DOHH2 (cell line): Measurements from ENCODE around the gene PTPRN2.
"Not testable (repeated sequence)": the region's sequence is repeated elsewhere in the genome, so short reads cannot be mapped to it uniquely, and the experiment has no call there.

Experiments
- H3F3A ChIP-seq: fragments of 200-600 bp; sonication (generic), shearing (Covaris generic); 2 replicates; pipeline ENCODE4 v1.6.0; 2016; ENCODE audit warnings: antibody characterized with exemption, mild to moderate bottlenecking; ENCODE audit not compliant: control insufficient read depth, insufficient read depth
- H3K27ac ChIP-seq: fragments of 200-600 bp; sonication (generic); 2 replicates; pipeline ENCODE4 v1.5.1; 2014; ENCODE audit warnings: low read depth, mild to moderate bottlenecking, low read length, moderate library complexity
- H3K27me3 ChIP-seq: fragments of 200-600 bp; sonication (generic); 2 replicates; pipeline ENCODE4 v1.6.1; 2014; ENCODE audit warnings: mild to moderate bottlenecking, low read length, mixed read lengths; ENCODE audit not compliant: control insufficient read depth
- H3K36me3 ChIP-seq: fragments of 200-600 bp; sonication (generic); 2 replicates; pipeline ENCODE4 v1.6.1; 2014; ENCODE audit warnings: mild to moderate bottlenecking, low read length, moderate library complexity, mixed read lengths; ENCODE audit not compliant: control insufficient read depth
- H3K4me1 ChIP-seq: fragments of 200-600 bp; sonication (generic); 2 replicates; pipeline ENCODE4 v1.6.1; 2014; ENCODE audit warnings: mild to moderate bottlenecking, low read length, mixed read lengths; ENCODE audit not compliant: control insufficient read depth
- H3K4me2 ChIP-seq: fragments of 200-600 bp; sonication (generic); 2 replicates; pipeline ENCODE4 v1.6.0; 2014; ENCODE audit warnings: mild to moderate bottlenecking, low read length, moderate library complexity
- H3K4me3 ChIP-seq: fragments of 200-600 bp; sonication (generic); 2 replicates; pipeline ENCODE4 v1.5.1; 2014; ENCODE audit warnings: mild to moderate bottlenecking, low read length, mixed read lengths
- H3K79me2 ChIP-seq: fragments of 200-600 bp; sonication (generic); 2 replicates; pipeline ENCODE4 v1.6.1; 2014; ENCODE audit warnings: mild to moderate bottlenecking, low read length, mixed read lengths; ENCODE audit not compliant: control insufficient read depth
- H3K9me2 ChIP-seq: fragments of 200-600 bp; sonication (generic); replicated peaks from 2 replicates; pipeline ENCODE4 v1.6.1; 2014; ENCODE audit warnings: mild to moderate bottlenecking, low read length, mixed read lengths; ENCODE audit not compliant: control insufficient read depth
- H3K9me3 ChIP-seq: fragments of 200-600 bp; sonication (generic); 2 replicates; pipeline ENCODE4 v1.6.1; 2014; ENCODE audit warnings: antibody characterized with exemption, low read length, mixed read lengths; ENCODE audit not compliant: control insufficient read depth, insufficient read depth
- H4K20me1 ChIP-seq: fragments of 200-600 bp; sonication (generic); 2 replicates; pipeline ENCODE4 v1.6.0; 2014; ENCODE audit warnings: low read depth, mild to moderate bottlenecking, antibody characterized with exemption, low read length, moderate library complexity; ENCODE audit not compliant: control insufficient read depth, insufficient read depth
- EZH2phosphoT487 ChIP-seq: fragments of 200-600 bp; sonication (generic); IDR thresholded peaks from 2 replicates; pipeline ENCODE4 v1.6.1; 2017; ENCODE audit warnings: borderline replicate concordance, mild to moderate bottlenecking, antibody characterized with exemption, low read length, moderate library complexity, mixed read lengths
- TF ChIP-seq, protein P1 (sequence below): fragments of 200-600 bp; sonication (generic); IDR thresholded peaks from one replicate; pipeline ENCODE4 v1.5.1; 2014; ENCODE audit warnings: antibody characterized with exemption, mild to moderate bottlenecking, low read depth, low read length; ENCODE audit not compliant: poor library complexity, severe bottlenecking

The PTPRN2 gene

DNA sequence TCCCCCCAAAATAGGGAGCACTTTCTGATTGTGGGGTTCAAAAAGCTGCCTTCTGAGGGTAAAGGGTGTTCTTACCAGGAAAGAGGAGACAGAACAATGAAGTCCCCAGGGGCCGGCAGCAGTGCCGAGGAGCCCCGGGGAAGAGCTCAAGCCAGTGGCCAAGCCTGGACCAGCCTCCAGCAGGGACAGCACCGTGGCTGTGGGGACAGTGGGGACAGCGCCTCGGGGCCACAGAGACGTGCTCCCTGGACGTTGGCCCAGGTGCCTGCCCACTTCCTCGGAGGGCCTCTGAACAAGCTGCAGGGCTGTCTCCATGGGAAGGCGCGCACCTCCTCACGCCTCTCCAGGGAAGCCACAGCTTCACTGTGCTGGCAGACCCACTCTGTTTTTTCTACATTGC, 312.6 kb downstream of the PTPRN2 start:
- no peaks in the 10 kb centered on the region for H3F3A ChIP-seq
- H3K79me2 ChIP-seq, result no peaks in the 10 kb centered on the region
- no peaks in the 10 kb centered on the region for H3K27me3 ChIP-seq
- TF ChIP-seq, protein P1, sequence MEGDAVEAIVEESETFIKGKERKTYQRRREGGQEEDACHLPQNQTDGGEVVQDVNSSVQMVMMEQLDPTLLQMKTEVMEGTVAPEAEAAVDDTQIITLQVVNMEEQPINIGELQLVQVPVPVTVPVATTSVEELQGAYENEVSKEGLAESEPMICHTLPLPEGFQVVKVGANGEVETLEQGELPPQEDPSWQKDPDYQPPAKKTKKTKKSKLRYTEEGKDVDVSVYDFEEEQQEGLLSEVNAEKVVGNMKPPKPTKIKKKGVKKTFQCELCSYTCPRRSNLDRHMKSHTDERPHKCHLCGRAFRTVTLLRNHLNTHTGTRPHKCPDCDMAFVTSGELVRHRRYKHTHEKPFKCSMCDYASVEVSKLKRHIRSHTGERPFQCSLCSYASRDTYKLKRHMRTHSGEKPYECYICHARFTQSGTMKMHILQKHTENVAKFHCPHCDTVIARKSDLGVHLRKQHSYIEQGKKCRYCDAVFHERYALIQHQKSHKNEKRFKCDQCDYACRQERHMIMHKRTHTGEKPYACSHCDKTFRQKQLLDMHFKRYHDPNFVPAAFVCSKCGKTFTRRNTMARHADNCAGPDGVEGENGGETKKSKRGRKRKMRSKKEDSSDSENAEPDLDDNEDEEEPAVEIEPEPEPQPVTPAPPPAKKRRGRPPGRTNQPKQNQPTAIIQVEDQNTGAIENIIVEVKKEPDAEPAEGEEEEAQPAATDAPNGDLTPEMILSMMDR, result no peak
- no peak for TF ChIP-seq EZH2phosphoT487
- H3K9me2 ChIP-seq, result no peaks in the 10 kb centered on the region
- no peaks in the 10 kb centered on the region for H4K20me1 ChIP-seq
- H3K9me3 ChIP-seq, result peaks cover 51% of the 10 kb centered on the region; the same call in 1 of the 2 replicates
- H3K4me1 ChIP-seq, result no peaks in the 10 kb centered on the region
- H3K36me3 ChIP-seq, result no peaks in the 10 kb centered on the region
- H3K4me3 ChIP-seq, result no peak overlapping the region
- no peak overlapping the region for H3K27ac ChIP-seq
- H3K4me2 ChIP-seq, result no peak overlapping the region

DNA sequence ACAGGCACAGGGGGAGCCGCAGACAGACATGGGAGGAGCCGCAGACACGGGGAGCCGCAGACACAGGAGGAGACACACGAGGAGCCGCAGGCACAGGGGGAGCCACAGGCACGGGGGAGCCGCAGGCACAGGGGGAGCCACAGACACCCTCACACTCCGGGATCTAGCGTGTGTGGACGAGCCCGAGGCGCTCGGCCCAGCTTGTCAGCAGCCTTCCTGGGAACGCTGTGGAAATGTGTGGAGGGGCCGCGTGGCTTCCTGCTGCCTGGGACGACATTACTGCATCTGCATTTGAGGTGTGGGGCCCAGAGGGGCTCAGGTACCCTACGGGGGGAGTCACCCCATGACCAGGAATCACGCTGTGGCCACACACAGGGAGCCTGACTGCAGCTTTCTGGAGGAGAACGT, 313.2 kb downstream of the PTPRN2 start:
- no peak overlapping the region for H3K4me3 ChIP-seq

DNA sequence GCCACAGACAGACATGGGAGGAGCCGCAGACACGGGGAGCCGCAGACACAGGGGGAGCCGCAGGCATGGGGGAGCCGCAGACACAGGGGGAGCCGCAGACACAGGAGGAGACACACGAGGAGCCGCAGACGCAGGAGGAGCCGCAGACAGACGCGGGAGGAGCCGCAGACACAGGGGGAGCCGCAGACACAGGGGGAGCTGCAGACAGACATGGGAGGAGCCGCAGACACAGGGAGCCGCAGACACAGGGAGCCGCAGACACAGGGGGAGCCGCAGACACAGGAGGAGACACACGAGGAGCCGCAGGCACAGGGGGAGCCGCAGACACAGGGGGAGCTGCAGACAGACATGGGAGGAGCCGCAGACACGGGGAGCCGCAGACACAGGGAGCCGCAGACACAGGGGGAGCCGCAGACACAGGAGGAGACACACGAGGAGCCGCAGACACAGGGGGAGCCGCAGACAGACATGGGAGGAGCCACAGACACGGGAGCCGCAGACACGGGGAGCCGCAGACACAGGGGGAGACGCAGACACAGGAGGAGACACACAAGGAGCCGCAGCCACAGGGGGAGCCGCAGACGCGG, 313.8 kb downstream of the PTPRN2 start:
- peaks cover 54% of the 10 kb centered on the region; the same call in 1 of the 2 replicates for H3K9me3 ChIP-seq
- not testable (repeated sequence) for H3K27ac ChIP-seq, H3K4me1 ChIP-seq, H3K9me2 ChIP-seq, H3K4me3 ChIP-seq, H4K20me1 ChIP-seq, H3F3A ChIP-seq, H3K79me2 ChIP-seq, H3K36me3 ChIP-seq, H3K4me2 ChIP-seq, H3K27me3 ChIP-seq

More for the DNA sequence above, 313.2 kb downstream of the PTPRN2 start:
- Histone ChIP-seq H3F3A (no peaks in the 10 kb centered on the region), H3K79me2 (no peaks in the 10 kb centered on the region), H3K9me2 (no peaks in the 10 kb centered on the region), H3K27ac (no peak overlapping the region), H3K9me3 (peaks cover 52% of the 10 kb centered on the region; the same call in 1 of the 2 replicates), H3K27me3 (no peaks in the 10 kb centered on the region), H3K36me3 (no peaks in the 10 kb centered on the region), H3K4me1 (no peaks in the 10 kb centered on the region), H4K20me1 (no peaks in the 10 kb centered on the region), H3K4me2 (no peak overlapping the region)
- TF ChIP-seq, protein P1, result no peak
- TF ChIP-seq EZH2phosphoT487, result no peak

DNA sequence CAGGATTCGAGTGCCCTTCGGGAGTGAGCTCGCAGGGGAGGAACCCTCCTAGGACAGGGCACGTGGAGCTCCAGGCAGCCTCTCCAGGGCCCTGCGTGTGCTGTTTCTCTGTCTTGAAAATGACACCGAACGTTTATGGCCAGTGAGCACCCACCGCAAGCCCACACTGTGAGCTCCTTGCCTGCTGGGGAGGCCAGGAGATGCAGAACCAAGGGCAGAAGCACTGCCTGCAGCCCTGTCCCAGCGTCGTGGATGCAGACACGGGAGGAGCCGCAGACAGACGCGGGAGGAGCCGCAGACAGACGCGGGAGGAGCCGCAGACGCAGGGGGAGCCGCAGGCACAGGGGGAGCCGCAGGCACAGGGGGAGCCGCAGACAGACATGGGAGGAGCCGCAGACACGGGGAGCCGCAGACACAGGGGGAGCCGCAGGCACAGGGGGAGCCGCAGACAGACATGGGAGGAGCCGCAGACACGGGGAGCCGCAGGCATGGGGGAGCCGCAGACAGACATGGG, 314.4 kb downstream of the PTPRN2 start:
- no peaks in the 10 kb centered on the region for H3K4me1 ChIP-seq
- H3K36me3 ChIP-seq, result no peaks in the 10 kb centered on the region
- H3K27ac ChIP-seq, result no peak overlapping the region
- no peaks in the 10 kb centered on the region for H3K9me2 ChIP-seq
- H3K9me3 ChIP-seq, result peaks cover 57% of the 10 kb centered on the region; the same call in 1 of the 2 replicates
- H3K27me3 ChIP-seq, result no peaks in the 10 kb centered on the region
- H3K4me2 ChIP-seq, result no peak overlapping the region
- no peaks in the 10 kb centered on the region for H3F3A ChIP-seq
- H4K20me1 ChIP-seq, result no peaks in the 10 kb centered on the region
- TF ChIP-seq EZH2phosphoT487, result no peak
- TF ChIP-seq, protein P1, result no peak
- no peaks in the 10 kb centered on the region for H3K79me2 ChIP-seq
- no peak overlapping the region for H3K4me3 ChIP-seq
